HepG2 (cell line): Measurements from ENCODE around the gene RTEL1. TPM values are rescaled to one million over a fixed set of nuclear protein-coding genes. Genes with fewer than 3 reads are reported as not detected.

Experiments
- CENPX ChIP-seq: sonication (generic); formaldehyde crosslinking; IDR thresholded peaks from 2 replicates; pipeline ENCODE4 v1.9.0; 2021; ENCODE audit warnings: mild to moderate bottlenecking, missing genetic modification reagents, moderate library complexity
- FOSL1 ChIP-seq: sonication (generic); formaldehyde crosslinking; IDR thresholded peaks from 2 replicates; pipeline ENCODE4 v1.9.0; 2021; ENCODE audit warnings: missing genetic modification reagents, borderline replicate concordance
- HIVEP1 ChIP-seq: sonication (generic); formaldehyde crosslinking; IDR thresholded peaks from 2 replicates; pipeline ENCODE4 v1.4.0; 2020; ENCODE audit warnings: mild to moderate bottlenecking, missing genetic modification reagents
- KLF11 ChIP-seq: IDR thresholded peaks from 2 replicates; pipeline ENCODE4 v1.6.1; 2016; ENCODE audit warnings: missing compliant biosample characterization
- NFE2L1 ChIP-seq: sonication (generic); formaldehyde crosslinking; IDR thresholded peaks from 2 replicates; pipeline ENCODE4 v1.4.0; 2020; ENCODE audit warnings: missing genetic modification reagents, mild to moderate bottlenecking, borderline replicate concordance
- NKX3-1 ChIP-seq: sonication (generic); formaldehyde crosslinking; IDR thresholded peaks from 2 replicates; pipeline ENCODE4 v1.5.0; 2020; ENCODE audit warnings: missing genetic modification reagents
- NR2F2 ChIP-seq: IDR thresholded peaks from 2 replicates; pipeline ENCODE4 v1.6.1; 2012; ENCODE audit warnings: low read depth, inconsistent platforms, borderline replicate concordance
- RELA ChIP-seq: sonication (generic); formaldehyde crosslinking; IDR thresholded peaks from 2 replicates; pipeline ENCODE4 v1.4.0; 2020; ENCODE audit warnings: missing genetic modification reagents
- SMAD9 ChIP-seq: sonication (generic); formaldehyde crosslinking; IDR thresholded peaks from 2 replicates; pipeline ENCODE4 v1.5.1; 2020; ENCODE audit warnings: mild to moderate bottlenecking, missing genetic modification reagents
- XBP1 ChIP-seq: sonication (generic); formaldehyde crosslinking; IDR thresholded peaks from 2 replicates; pipeline ENCODE4 v1.5.0; 2020; ENCODE audit warnings: missing genetic modification reagents
- ZNF12 ChIP-seq: sonication (generic); formaldehyde crosslinking; IDR thresholded peaks from 2 replicates; pipeline ENCODE4 v1.5.0; 2020; ENCODE audit warnings: missing genetic modification reagents
- ZNF136 ChIP-seq: sonication (generic); formaldehyde crosslinking; IDR thresholded peaks from 2 replicates; pipeline ENCODE4 v1.8.1; 2022; ENCODE audit warnings: low read depth, mild to moderate bottlenecking, moderate library complexity, missing genetic modification reagents
- ZNF292 ChIP-seq: sonication (generic); formaldehyde crosslinking; IDR thresholded peaks from 2 replicates; pipeline ENCODE4 v1.8.1; 2022; ENCODE audit warnings: mild to moderate bottlenecking, low read depth, missing genetic modification reagents, borderline replicate concordance
- ZNF441 ChIP-seq: sonication (generic); formaldehyde crosslinking; IDR thresholded peaks from 2 replicates; pipeline ENCODE4 v1.7.0; 2021; ENCODE audit warnings: missing genetic modification reagents, borderline replicate concordance
- ZNF598 ChIP-seq: sonication (generic); formaldehyde crosslinking; IDR thresholded peaks from 2 replicates; pipeline ENCODE4 v1.5.1; 2020; ENCODE audit warnings: mild to moderate bottlenecking, missing genetic modification reagents, borderline replicate concordance
- ZNF674 ChIP-seq: sonication (generic); formaldehyde crosslinking; IDR thresholded peaks from 2 replicates; pipeline ENCODE4 v1.5.0; 2020; ENCODE audit warnings: low read depth, mild to moderate bottlenecking, missing genetic modification reagents
- ZNF788 ChIP-seq: sonication (generic); formaldehyde crosslinking; IDR thresholded peaks from 2 replicates; pipeline ENCODE4 v1.5.0; 2020; ENCODE audit warnings: mild to moderate bottlenecking, missing genetic modification reagents, borderline replicate concordance
- polyA plus RNA-seq, 8 experiments: library from polyadenylated mRNA; depleted of rRNA in 3 of 8; stranded (reverse) in 7 of 8; unstranded in 1 of 8; fragments of >200 nt; fragmentation: Illumina TruSeq in 4 of 8; extraction: Trizol in 4 of 8; gene quantifications; 2 replicates each; pipeline versions ENCODE4 v1.2.1 to v1.2.3, GENCODE V29; 2011 to 2016; ENCODE audit warnings: low read depth in 4 of 8, missing spikeins in 1 of 8, mixed read lengths in 1 of 8; ENCODE audit not compliant: insufficient read depth in 1 of 8
- total RNA-seq, 5 experiments: library from RNA; depleted of rRNA; stranded (reverse); fragments of >200 nt; fragmentation: Illumina TruSeq; extraction: Trizol; gene quantifications; 2 replicates each; pipeline ENCODE4 v1.2.3, GENCODE V29; 2016; ENCODE audit warnings: low read depth in 1 of 5
- TF ChIP-seq, protein P1 (sequence below): sonication (generic); formaldehyde crosslinking; IDR thresholded peaks from 2 replicates; pipeline ENCODE4 v1.5.1; 2020; ENCODE audit warnings: missing genetic modification reagents, mild to moderate bottlenecking, borderline replicate concordance
- TF ChIP-seq, protein P2 (sequence below): IDR thresholded peaks from 2 replicates; pipeline ENCODE4 v1.6.1; 2016; ENCODE audit warnings: missing biosample characterization, missing genetic modification reagents, low read depth
- TF ChIP-seq, protein P3 (sequence below): sonication (generic); formaldehyde crosslinking; IDR thresholded peaks from 2 replicates; pipeline ENCODE4 v1.8.1; 2023; ENCODE audit warnings: mild to moderate bottlenecking, inconsistent platforms, moderate library complexity, missing genetic modification reagents, borderline replicate concordance
- TF ChIP-seq, protein P4 (sequence below): fragments of 450-650 bp; IDR thresholded peaks from 2 replicates; pipeline ENCODE4 v1.6.1; 2017; ENCODE audit warnings: mild to moderate bottlenecking
- TF ChIP-seq, protein P5 (sequence below): IDR thresholded peaks from 2 replicates; pipeline ENCODE4 v1.6.1; 2016; ENCODE audit warnings: missing genetic modification reagents, missing compliant biosample characterization

The RTEL1 gene
- total and polyA plus RNA-seq, 2 of the 13 experiments (the other 11 are each of a cell fraction or from before 2014, with no cell fraction given) = 21.8 to 36.4 TPM

DNA sequence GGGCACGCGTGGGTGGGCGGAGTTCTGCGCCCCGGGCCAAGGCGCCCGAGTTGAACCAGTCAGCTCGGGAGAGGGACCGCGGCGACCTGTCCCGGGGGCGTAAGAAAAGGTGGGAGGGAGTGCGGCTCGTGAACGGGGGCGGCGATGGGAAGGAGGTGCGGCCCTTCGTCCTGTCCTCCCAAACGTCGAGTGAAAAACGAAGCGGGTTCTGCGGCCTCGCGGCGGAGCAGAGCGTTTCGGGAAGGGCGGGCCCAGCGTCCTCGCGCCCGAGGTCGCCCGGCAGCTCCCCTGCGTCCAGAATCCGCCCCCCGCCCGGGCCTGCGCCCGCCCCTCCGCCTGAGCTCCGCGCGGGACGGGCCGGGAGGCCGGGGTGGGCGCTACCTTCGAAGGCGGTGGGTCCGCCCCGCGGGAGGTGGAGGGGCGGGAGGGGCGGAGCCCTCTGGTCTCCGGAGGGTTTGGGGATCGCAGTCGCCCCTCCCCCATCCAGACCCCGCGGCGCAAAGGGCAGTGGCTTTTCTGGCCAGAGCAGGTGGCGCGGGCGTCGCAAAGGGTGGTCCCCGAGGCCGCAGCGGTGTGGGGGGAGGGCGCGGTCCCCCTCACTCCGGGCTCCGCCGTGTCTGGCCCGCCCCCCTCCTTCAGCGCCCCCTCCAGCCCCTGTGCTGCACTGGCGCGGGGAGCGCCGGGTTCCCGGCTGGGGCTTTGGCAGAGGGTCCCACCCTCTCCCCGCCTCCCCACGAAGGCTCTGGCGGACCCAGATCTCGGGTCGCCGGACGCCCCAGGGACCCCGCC, 5.7 kb upstream of the RTEL1 start (continued):
- TF ChIP-seq NR2F2 (peak; percentile 41; the same call in 1 of the 2 replicates), ZNF441 (CRISPR knock-in tag) (no peak; the same call in 1 of the 2 replicates), SMAD9 (CRISPR knock-in tag) (no peak), NKX3-1 (CRISPR knock-in tag) (peak; percentile 82), ZNF788 (CRISPR knock-in tag) (no peak), ZNF292 (no peak), KLF11 (no peak), FOSL1 (no peak), XBP1 (CRISPR knock-in tag) (no peak), ZNF136 (CRISPR knock-in tag) (no peak), CENPX (CRISPR knock-in tag) (no peak), RELA (CRISPR knock-in tag) (no peak), ZNF598 (CRISPR knock-in tag) (0 out of 2 replicates have a peak, but pooled peaks have one; percentile 39), NFE2L1 (CRISPR knock-in tag) (0 out of 2 replicates have a peak, but pooled peaks have one; percentile 19), ZNF674 (CRISPR knock-in tag) (no peak), HIVEP1 (CRISPR knock-in tag) (no peak), ZNF12 (CRISPR knock-in tag) (no peak)
- TF ChIP-seq, protein P1, sequence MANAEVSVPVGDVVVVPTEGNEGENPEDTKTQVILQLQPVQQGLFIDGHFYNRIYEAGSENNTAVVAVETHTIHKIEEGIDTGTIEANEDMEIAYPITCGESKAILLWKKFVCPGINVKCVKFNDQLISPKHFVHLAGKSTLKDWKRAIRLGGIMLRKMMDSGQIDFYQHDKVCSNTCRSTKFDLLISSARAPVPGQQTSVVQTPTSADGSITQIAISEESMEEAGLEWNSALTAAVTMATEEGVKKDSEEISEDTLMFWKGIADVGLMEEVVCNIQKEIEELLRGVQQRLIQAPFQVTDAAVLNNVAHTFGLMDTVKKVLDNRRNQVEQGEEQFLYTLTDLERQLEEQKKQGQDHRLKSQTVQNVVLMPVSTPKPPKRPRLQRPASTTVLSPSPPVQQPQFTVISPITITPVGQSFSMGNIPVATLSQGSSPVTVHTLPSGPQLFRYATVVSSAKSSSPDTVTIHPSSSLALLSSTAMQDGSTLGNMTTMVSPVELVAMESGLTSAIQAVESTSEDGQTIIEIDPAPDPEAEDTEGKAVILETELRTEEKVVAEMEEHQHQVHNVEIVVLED = no peak
- TF ChIP-seq, protein P2, sequence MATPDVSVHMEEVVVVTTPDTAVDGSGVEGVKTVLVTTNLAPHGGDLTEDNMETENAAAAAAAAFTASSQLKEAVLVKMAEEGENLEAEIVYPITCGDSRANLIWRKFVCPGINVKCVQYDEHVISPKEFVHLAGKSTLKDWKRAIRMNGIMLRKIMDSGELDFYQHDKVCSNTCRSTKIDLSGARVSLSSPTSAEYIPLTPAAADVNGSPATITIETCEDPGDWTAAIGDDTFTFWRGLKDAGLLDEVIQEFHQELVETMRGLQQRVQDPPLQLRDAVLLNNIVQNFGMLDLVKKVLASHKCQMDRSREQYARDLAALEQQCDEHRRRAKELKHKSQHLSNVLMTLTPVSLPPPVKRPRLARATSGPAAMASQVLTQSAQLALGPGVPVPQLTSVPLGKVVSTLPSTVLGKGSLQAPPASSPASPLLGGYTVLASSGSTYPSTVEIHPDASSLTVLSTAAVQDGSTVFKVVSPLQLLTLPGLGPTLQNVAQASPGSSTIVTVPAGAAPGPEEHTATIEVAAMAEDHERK (CRISPR knock-in tag) = no peak
- TF ChIP-seq, protein P3, sequence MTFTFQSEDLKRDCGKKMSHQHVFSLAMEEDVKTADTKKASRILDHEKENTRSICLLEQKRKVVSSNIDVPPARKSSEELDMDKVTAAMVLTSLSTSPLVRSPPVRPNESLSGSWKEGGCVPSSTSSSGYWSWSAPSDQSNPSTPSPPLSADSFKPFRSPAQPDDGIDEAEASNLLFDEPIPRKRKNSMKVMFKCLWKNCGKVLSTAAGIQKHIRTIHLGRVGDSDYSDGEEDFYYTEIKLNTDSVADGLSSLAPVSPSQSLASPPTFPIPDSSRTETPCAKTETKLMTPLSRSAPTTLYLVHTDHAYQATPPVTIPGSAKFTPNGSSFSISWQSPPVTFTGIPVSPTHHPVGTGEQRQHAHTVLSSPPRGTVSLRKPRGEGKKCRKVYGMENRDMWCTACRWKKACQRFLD (CRISPR knock-in tag) = peak; percentile 32; the same call in 1 of the 2 replicates
- TF ChIP-seq, protein P4, sequence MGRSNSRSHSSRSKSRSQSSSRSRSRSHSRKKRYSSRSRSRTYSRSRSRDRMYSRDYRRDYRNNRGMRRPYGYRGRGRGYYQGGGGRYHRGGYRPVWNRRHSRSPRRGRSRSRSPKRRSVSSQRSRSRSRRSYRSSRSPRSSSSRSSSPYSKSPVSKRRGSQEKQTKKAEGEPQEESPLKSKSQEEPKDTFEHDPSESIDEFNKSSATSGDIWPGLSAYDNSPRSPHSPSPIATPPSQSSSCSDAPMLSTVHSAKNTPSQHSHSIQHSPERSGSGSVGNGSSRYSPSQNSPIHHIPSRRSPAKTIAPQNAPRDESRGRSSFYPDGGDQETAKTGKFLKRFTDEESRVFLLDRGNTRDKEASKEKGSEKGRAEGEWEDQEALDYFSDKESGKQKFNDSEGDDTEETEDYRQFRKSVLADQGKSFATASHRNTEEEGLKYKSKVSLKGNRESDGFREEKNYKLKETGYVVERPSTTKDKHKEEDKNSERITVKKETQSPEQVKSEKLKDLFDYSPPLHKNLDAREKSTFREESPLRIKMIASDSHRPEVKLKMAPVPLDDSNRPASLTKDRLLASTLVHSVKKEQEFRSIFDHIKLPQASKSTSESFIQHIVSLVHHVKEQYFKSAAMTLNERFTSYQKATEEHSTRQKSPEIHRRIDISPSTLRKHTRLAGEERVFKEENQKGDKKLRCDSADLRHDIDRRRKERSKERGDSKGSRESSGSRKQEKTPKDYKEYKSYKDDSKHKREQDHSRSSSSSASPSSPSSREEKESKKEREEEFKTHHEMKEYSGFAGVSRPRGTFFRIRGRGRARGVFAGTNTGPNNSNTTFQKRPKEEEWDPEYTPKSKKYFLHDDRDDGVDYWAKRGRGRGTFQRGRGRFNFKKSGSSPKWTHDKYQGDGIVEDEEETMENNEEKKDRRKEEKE = no peak
- TF ChIP-seq, protein P5, sequence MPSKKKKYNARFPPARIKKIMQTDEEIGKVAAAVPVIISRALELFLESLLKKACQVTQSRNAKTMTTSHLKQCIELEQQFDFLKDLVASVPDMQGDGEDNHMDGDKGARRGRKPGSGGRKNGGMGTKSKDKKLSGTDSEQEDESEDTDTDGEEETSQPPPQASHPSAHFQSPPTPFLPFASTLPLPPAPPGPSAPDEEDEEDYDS (CRISPR knock-in tag) = 0 out of 2 replicates have a peak, but pooled peaks have one; percentile 16
